ENCODE measurements around the gene USPL1.
"Not testable (repeated sequence)": the region's sequence is repeated elsewhere in the genome, so short reads cannot be mapped to it uniquely, and the experiment has no call there.

Gene USPL1

GRCh38 chr13:30615866-30616541 lies 1.7 kb upstream of the USPL1 start:
- DNase-seq (ENCODE audit: low spot score), result peak; percentile 25

- peak; percentile 64 for DNase-seq (ENCODE audit: low spot score)
Measured at GRCh38 chr13:30616927-30617314, 799 bp upstream of the USPL1 start.

GRCh38 chr13:30618186-30618929 lies 638 bp downstream of the USPL1 start:
- DNase-seq (ENCODE audit: low spot score), result no peak

GRCh38 chr13:30618930-30619279 lies 1.2 kb downstream of the USPL1 start:
- DNase-seq (ENCODE audit: low spot score), result no peak

DNA sequence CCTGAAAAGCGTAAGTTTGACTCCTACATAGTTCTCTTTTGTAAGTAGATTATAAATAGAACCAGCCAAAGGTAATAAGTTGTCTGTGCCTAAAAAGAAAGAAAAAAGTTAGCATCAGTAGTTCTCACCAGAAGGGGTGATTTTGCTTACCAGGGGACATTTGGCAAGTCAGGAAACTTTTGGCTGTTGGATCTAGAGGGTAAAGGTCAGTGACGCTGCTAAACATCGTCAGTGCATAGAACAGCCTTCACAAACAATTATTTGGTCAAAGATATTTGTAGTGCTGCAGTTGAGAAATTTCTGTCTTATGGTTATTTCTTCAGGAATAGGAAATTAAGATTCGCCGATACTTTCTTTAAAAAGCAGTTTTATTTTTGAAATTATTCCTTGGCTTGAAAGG lies 2.0 kb downstream of the USPL1 start:
- DNase-seq (ENCODE audit: low spot score), result no peak

DNA sequence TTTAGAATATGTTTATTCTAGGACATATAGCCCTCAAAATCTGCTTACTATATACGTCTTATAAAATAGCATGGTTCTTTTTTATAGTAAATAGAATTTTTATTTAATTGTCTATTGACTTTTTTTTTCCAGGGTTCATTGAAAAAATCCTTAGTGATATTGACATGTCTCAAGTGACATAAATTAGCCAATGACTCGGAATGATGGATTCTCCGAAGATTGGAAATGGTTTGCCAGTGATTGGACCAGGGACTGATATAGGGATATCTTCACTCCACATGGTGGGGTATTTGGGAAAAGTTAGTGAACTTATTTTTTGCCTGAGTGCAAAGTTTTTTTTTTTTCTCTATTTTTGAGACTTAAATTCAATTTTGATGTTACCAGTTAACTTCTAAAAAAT lies 3.2 kb downstream of the USPL1 start:
- DNase-seq (ENCODE audit: low spot score), result no peak

- no peak for DNase-seq (ENCODE audit: low spot score)
Measured at GRCh38 chr13:30622551-30622950, 4.8 kb downstream of the USPL1 start.

GRCh38 chr13:30623392-30623791 lies 5.7 kb downstream of the USPL1 start:
- DNase-seq (ENCODE audit: low spot score), result no peak

- DNase-seq (ENCODE audit: low spot score), result no peak
Measured at GRCh38 chr13:30624630-30625029, 6.9 kb downstream of the USPL1 start.

DNA sequence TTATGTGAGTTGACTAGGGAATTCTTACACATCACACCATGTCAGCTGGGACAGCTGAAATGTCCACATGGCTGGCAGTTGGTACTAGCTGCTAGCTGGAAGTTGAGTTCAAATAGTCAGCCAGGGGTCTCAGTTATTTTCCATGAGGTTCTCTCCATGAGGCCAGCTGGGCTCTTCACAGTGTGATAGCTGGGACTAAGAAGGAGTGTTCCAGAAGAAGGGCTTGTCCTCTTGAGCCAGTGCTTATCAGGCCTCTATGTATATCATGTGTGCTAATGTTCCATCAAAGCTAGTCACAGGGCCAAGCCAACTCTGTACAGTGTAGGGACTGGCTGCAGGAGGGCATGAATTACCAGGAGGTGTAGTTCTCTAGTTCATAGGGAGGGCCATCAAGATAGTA lies 11.8 kb downstream of the USPL1 start:
- DNase-seq (ENCODE audit: low spot score), result no peak

GRCh38 chr13:30633861-30634260 lies 16.1 kb downstream of the USPL1 start:
- no peak for DNase-seq (ENCODE audit: low spot score)

DNA sequence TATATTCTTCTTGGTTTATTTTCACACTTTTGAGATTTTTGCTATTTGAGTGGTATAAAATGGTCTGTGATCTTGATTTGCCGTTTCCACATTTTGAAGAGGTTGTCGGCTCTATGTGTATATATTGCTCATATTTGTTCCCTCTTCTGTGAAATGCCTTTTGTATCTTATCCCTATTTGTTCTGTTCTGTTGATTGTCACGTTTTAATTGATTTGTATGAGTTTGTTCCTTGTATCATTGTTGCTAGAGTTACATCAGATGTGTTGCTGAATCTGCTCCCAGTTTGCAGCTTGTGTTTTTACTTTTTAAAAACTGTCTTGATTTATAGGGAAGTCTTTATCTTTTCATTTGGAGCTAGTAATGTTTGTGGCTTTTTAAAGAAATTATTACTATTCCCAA lies 17.1 kb downstream of the USPL1 start:
- DNase-seq (ENCODE audit: low spot score), result no peak

- no peak for DNase-seq (ENCODE audit: low spot score)
Measured at GRCh38 chr13:30638301-30638700, 20.6 kb downstream of the USPL1 start.

- no peak for DNase-seq (ENCODE audit: low spot score)
Measured at GRCh38 chr13:30639671-30640070, 22.0 kb downstream of the USPL1 start.

- not testable (repeated sequence) for DNase-seq (ENCODE audit: low spot score)
Measured at GRCh38 chr13:30641173-30641572, 23.5 kb downstream of the USPL1 start.

DNA sequence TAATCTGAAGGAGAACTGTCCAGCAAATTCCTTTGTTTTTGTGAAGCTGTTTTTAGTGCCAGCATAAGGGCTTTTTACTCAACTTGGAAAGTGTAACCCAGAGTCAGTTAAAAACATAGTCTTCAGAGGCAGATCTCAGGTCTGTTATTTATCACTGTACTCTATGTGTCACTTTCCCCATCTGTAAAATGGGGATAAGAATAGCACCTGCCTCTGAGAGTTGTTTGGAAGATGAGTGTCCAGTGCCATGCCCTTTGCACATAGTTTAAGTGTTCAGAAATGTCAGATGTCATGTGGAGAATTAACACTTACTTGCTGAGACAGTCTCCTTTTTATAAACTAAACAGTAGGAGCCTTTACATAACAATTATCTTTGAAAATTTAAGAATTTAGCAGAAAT lies 27.9 kb downstream of the USPL1 start:
- DNase-seq (ENCODE audit: low spot score), result no peak

DNA sequence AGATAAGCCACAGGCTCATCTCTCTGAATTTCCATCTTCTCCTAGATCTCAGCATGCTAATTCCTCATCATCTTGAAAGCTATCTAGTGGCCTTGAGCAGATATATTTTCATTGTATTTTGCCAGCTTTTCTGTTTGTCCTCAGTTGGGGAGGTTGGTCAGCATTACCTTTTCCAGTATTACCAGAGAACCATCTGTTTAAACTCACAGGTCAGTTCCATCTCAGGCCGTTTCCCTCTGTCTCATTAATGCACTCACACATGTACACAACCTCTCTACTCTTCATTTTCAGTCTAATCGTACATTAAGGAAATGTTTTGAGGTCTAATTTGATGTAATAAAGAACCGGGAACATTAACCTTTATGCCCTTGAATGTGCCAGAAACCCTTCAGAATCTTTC lies 29.7 kb downstream of the USPL1 start:
- DNase-seq (ENCODE audit: low spot score), result no peak

GRCh38 chr13:30647824-30648521 lies 30.3 kb downstream of the USPL1 start:
- DNase-seq (ENCODE audit: low spot score), result no peak

- no peak for DNase-seq (ENCODE audit: low spot score)
Measured at GRCh38 chr13:30648522-30649012, 30.8 kb downstream of the USPL1 start.

DNA sequence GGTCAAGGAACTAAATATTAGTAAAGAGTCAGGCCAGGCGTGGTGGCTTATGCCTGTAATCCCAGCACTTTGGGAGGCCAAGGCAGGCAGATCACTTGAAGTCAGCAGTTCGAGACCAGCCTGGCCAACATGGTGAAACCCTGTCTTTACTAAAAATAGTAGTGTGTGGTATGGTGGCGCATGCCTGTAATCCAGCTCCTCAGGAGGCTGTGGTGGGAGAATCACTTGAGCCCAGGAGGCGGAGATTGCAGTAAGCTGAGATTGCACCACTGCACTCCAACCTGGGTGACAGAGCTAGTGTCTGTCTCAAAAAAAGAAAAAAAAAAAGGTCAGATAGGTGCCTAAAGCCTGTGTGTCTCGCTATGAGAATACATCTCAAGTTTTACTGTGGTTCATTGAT lies 33.9 kb downstream of the USPL1 start:
- DNase-seq (ENCODE audit: low spot score), result not testable (repeated sequence)

DNA sequence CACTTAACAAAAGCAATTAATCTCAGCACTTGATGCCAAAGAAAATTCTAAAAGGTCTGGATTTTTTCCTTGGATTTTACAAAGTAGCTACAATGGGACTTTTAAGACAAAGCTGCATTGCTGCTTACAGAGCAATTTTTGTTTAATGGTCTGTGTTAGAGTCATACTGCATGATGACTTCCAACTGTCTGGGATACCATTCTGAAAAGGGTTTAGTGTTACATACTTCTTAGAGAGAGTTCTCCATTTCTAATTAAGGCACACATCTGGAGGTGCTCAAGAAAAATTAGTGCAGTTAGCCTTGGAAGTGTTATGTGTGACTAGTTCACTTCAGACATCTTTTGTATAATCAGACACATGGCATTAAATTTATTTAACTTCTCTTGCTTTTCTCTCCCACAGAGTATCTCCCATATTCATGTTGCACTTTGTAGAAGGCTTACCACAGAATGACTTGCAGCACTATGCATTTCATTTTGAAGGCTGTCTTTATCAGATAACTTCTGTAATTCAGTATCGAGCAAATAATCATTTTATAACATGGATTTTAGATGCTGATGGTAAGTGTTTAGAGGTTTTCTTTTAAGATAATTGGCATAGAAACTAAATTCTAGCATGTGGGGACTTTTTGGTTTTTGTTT lies 35.1 kb downstream of the USPL1 start:
- no peak for DNase-seq (ENCODE audit: low spot score)

DNA sequence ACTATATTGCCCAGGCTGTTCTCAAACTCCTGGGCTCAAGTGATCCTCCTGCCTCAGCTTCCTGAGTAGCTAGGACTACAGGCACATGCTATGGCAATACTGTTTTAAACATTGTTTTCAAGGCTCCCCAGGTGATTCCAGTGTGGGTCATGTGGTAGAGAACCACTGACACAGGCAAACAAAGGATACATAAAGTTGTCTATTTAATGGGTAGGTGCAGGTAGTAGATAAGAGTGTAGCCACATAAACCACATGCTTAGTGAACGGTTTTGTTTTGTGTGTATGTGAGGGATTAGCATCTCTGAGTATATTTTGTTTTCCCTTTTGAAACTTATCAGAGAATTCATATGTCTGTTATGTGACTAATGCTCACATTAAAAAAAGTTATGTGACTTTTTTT lies 36.7 kb downstream of the USPL1 start:
- DNase-seq (ENCODE audit: low spot score), result peak; percentile 77

- DNase-seq (ENCODE audit: low spot score), result no peak
Measured at GRCh38 chr13:30656178-30656577, 38.5 kb downstream of the USPL1 start.

All from activated CD4-positive, alpha-beta T cell treated with anti-CD3 and anti-CD28 coated beads, Interleukin-2, Interleukin-4, amounts not matched to agents 100 ng/mL and 50 ng/mL, durations not matched to agents 16 hours and 8 hours (primary cell).